H9 (cell line): ENCODE data around the gene PTPN22. TPM values are rescaled to one million over a fixed set of nuclear protein-coding genes. Genes with fewer than 3 reads are reported as not detected.

ENCODE experiments used
- DNase-seq: peaks from one replicate; pipeline ENCODE4 v3.0.0-alpha.2; 2017
- H2AFZ ChIP-seq: one replicate; pipeline ENCODE4 v1.6.1; 2013; ENCODE audit warnings: mild to moderate bottlenecking, low read length, control low read depth, moderate library complexity
- H2AK5ac ChIP-seq: 2 replicates; pipeline ENCODE4 v1.6.1; 2013; ENCODE audit warnings: low read length, control low read depth, mixed read lengths; ENCODE audit not compliant: insufficient read length
- H2BK120ac ChIP-seq: one replicate; pipeline ENCODE4 v1.6.1; 2013; ENCODE audit warnings: low read depth, mild to moderate bottlenecking, low read length, control low read depth, inconsistent platforms; ENCODE audit not compliant: poor library complexity, severe bottlenecking
- H2BK12ac ChIP-seq: 2 replicates; pipeline ENCODE4 v1.6.1; 2013; ENCODE audit warnings: low read length, control low read depth, mixed read lengths, low read depth; ENCODE audit not compliant: insufficient read length
- H2BK15ac ChIP-seq: 2 replicates; pipeline ENCODE4 v1.6.1; 2013; ENCODE audit warnings: low read depth, low read length, control low read depth
- H2BK20ac ChIP-seq: one replicate; pipeline ENCODE4 v1.6.1; 2013; ENCODE audit warnings: low read depth, mild to moderate bottlenecking, low read length, control low read depth, inconsistent platforms; ENCODE audit not compliant: poor library complexity, severe bottlenecking
- H2BK5ac ChIP-seq: 2 replicates; pipeline ENCODE4 v1.6.1; 2013; ENCODE audit warnings: low read length, control low read depth, mixed read lengths; ENCODE audit not compliant: insufficient read length
- H3K14ac ChIP-seq: 2 replicates; pipeline ENCODE4 v1.6.1; 2013; ENCODE audit warnings: low read length, control low read depth; ENCODE audit not compliant: insufficient read depth
- H3K18ac ChIP-seq: 2 replicates; pipeline ENCODE4 v1.6.1; 2013; ENCODE audit warnings: low read depth, mild to moderate bottlenecking, mixed read lengths, low read length, control low read depth; ENCODE audit not compliant: insufficient read length
- H3K23ac ChIP-seq: 2 replicates; pipeline ENCODE4 v1.6.1; 2013; ENCODE audit warnings: low read length, control low read depth, mixed read lengths, low read depth; ENCODE audit not compliant: insufficient read length
- H3K23me2 ChIP-seq: 2 replicates; pipeline ENCODE4 v1.6.1; 2013; ENCODE audit warnings: low read depth, mild to moderate bottlenecking, mixed read lengths, low read length, control low read depth; ENCODE audit not compliant: insufficient read length, poor library complexity, severe bottlenecking
- H3K27ac ChIP-seq: 2 replicates; pipeline ENCODE4 v1.5.1; 2013; ENCODE audit warnings: low read length, control low read depth, mixed read lengths, low read depth; ENCODE audit not compliant: insufficient read length
- H3K27me3 ChIP-seq: 2 replicates; pipeline ENCODE4 v1.6.1; 2013; ENCODE audit warnings: low read length, control low read depth, inconsistent platforms; ENCODE audit not compliant: insufficient read depth
- H3K4ac ChIP-seq: 2 replicates; pipeline ENCODE4 v1.6.1; 2013; ENCODE audit warnings: low read depth, mild to moderate bottlenecking, control low read depth, inconsistent platforms, low read length, moderate library complexity
- H3K4me1 ChIP-seq: 2 replicates; pipeline ENCODE4 v1.6.1; 2013; ENCODE audit warnings: low read length, control low read depth, inconsistent platforms; ENCODE audit not compliant: insufficient read depth
- H3K4me2 ChIP-seq: 2 replicates; pipeline ENCODE4 v1.6.1; 2013; ENCODE audit warnings: low read length, control low read depth, mixed read lengths; ENCODE audit not compliant: insufficient read length, insufficient read depth
- H3K56ac ChIP-seq: 2 replicates; pipeline ENCODE4 v1.6.1; 2013; ENCODE audit warnings: low read depth, mild to moderate bottlenecking, mixed read lengths, low read length, control low read depth; ENCODE audit not compliant: insufficient read length
- H3K79me1 ChIP-seq: 2 replicates; pipeline ENCODE4 v1.6.1; 2013; ENCODE audit warnings: low read depth, mild to moderate bottlenecking, moderate library complexity, low read length, control low read depth, inconsistent platforms; ENCODE audit not compliant: insufficient read depth, poor library complexity, severe bottlenecking
- H3K79me2 ChIP-seq: 2 replicates; pipeline ENCODE4 v1.6.1; 2013; ENCODE audit warnings: low read length, control low read depth, inconsistent platforms; ENCODE audit not compliant: insufficient read depth
- H3K9ac ChIP-seq: 2 replicates; pipeline ENCODE4 v1.6.1; 2013; ENCODE audit warnings: low read length, control low read depth, mixed read lengths; ENCODE audit not compliant: insufficient read length; ENCODE audit errors: extremely low read depth
- H3K9me3 ChIP-seq: one replicate; pipeline ENCODE4 v1.6.1; 2013; ENCODE audit warnings: low read depth, low read length, inconsistent platforms; ENCODE audit not compliant: control insufficient read depth
- H3T11ph ChIP-seq: one replicate; pipeline ENCODE4 v1.6.1; 2013; ENCODE audit warnings: mild to moderate bottlenecking, low read length, control low read depth, inconsistent platforms
- H4K20me1 ChIP-seq: one replicate; pipeline ENCODE4 v1.6.1; 2013; ENCODE audit not compliant: control insufficient read depth, insufficient read length, insufficient read depth
- H4K5ac ChIP-seq: 2 replicates; pipeline ENCODE4 v1.6.1; 2013; ENCODE audit warnings: low read depth, mild to moderate bottlenecking, mixed read lengths, low read length, control low read depth; ENCODE audit not compliant: insufficient read length
- H4K8ac ChIP-seq: replicated peaks from 2 replicates; pipeline ENCODE4 v1.6.1; 2013; ENCODE audit warnings: low read length, control low read depth, mixed read lengths, low read depth; ENCODE audit not compliant: insufficient read length
- H4K91ac ChIP-seq: 2 replicates; pipeline ENCODE4 v1.6.1; 2013; ENCODE audit warnings: low read depth, mild to moderate bottlenecking, moderate library complexity, mixed read lengths, low read length, control low read depth; ENCODE audit not compliant: insufficient read length
- H3K27ac Mint-ChIP-seq, 3 experiments: 2 replicates in 2 of 3; 3 replicates in 1 of 3; pipeline ENCODE4 v1.8.0; 2020 to 2021; ENCODE audit warnings: mixed read lengths in 3 of 3, mild to moderate bottlenecking in 1 of 3, moderate library complexity in 1 of 3
- H3K27me3 Mint-ChIP-seq: 2 replicates; pipeline ENCODE4 v1.8.0; 2021; ENCODE audit warnings: low read depth, mild to moderate bottlenecking, moderate library complexity, mixed read lengths
- H3K36me3 Mint-ChIP-seq, 3 experiments: 2 replicates in 2 of 3; 3 replicates in 1 of 3; pipeline ENCODE4 v1.8.0; 2020 to 2021; ENCODE audit warnings: low read depth in 3 of 3, mixed read lengths in 3 of 3; ENCODE audit not compliant: insufficient read depth in 1 of 3
- H3K4me1 Mint-ChIP-seq, 2 experiments: 2 replicates each; pipeline ENCODE4 v1.8.0; 2020; ENCODE audit warnings: mixed read lengths in 2 of 2
- H3K4me3 Mint-ChIP-seq, 2 experiments: 2 replicates in 1 of 2; 3 replicates in 1 of 2; pipeline ENCODE4 v1.8.0; 2020 to 2021; ENCODE audit warnings: mild to moderate bottlenecking in 2 of 2, mixed read lengths in 2 of 2, moderate library complexity in 1 of 2
- H3K9me3 Mint-ChIP-seq, 2 experiments: 2 replicates in 1 of 2; 3 replicates in 1 of 2; pipeline ENCODE4 v1.8.0; 2020; ENCODE audit warnings: mild to moderate bottlenecking in 2 of 2, mixed read lengths in 2 of 2, moderate library complexity in 1 of 2
- WGBS: extraction: QIAGEN DNeasy Blood & Tissue Kit; methylation state at CpG from one replicate; pipeline ENCODE4 v1.1.7; 2013; ENCODE audit warnings: missing lambda C conversion rate, low lambda C conversion rate, mixed read lengths; ENCODE audit not compliant: insufficient read length; ENCODE audit errors: extremely low coverage; 5-methylcytosine and 5-hydroxymethylcytosine counted together
- total RNA-seq: library from RNA; stranded (reverse); gene quantifications from 2 replicates; pipeline ENCODE4 v1.2.1, GENCODE V29; 2021
- TF ChIP-seq, protein P1 (sequence below): fragments of 200-600 bp; sonication (generic); conservative IDR thresholded peaks from 3 replicates; pipeline ENCODE4 v1.8.0; 2021; ENCODE audit warnings: antibody characterized with exemption, mild to moderate bottlenecking

PTPN22 gene
- total RNA-seq, 1 experiment from 2014 or later: not detected

DNA sequence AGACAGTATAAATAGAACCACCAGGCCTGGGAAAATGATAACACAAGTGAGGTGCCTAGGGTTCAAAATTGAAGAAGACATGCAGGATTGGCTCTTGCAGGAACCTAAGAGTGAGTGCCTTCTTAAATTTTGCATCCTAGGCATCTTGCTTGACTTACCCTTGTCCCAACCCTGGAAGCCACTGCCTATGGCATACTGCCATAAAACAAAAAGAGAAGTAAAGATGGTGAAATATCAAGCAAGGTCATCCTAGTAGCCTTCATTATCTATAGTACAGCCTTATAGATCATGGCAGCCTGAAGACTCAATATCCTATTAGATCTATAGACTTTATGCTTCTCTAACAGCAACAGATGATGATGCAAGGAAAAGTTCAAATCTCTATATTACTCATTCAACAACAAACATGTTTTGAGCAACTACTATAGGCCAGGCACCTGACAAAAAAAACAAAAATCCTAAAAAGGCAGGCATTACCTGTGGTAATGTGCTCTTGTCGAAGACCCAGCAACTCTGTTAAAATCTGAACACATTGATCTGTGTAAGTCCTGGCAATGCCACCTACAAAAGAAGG lies 26.8 kb upstream of the PTPN22 start:
- H4K8ac ChIP-seq: no peak overlapping the region

More for the DNA sequence above, 26.8 kb upstream of the PTPN22 start:
- Histone ChIP-seq H4K91ac (no peak overlapping the region), H3T11ph (no peak overlapping the region), H3K4me2 (no peak overlapping the region), H2BK20ac (no peak overlapping the region), H2BK5ac (no peak overlapping the region), H3K23ac (no peak overlapping the region), H4K5ac (no peak overlapping the region), H3K4ac (no peak overlapping the region), H3K27me3 (no peaks in the 10 kb centered on the region), H3K9me3 (no peaks in the 10 kb centered on the region), H3K4me1 (no peaks in the 10 kb centered on the region), H2BK120ac (no peak overlapping the region), H3K18ac (no peak overlapping the region), H3K14ac (no peak overlapping the region), H3K79me1 (no peaks in the 10 kb centered on the region), H3K9ac (no peak overlapping the region), H3K23me2 (no peaks in the 10 kb centered on the region), H2BK12ac (no peak overlapping the region), H4K20me1 (no peaks in the 10 kb centered on the region), H2BK15ac (no peak overlapping the region), H3K79me2 (no peaks in the 10 kb centered on the region), H3K27ac (no peak overlapping the region), H2AFZ (no peak overlapping the region), H2AK5ac (no peak overlapping the region), H3K56ac (no peak overlapping the region)
- Mint-ChIP-seq H3K27ac (no peak overlapping the region), H3K9me3 (no peaks in the 10 kb centered on the region), H3K4me1 (peaks cover 0 to 1% of the 10 kb centered on the region in 2 experiments; a peak in 1 of 4 replicates), H3K27me3 (no peaks in the 10 kb centered on the region), H3K4me3 (no peak overlapping the region), H3K36me3 (peaks cover 2 to 31% (median 21%) of the 10 kb centered on the region in 3 experiments; a peak in 4 of 7 replicates)
- no CpG with 5 or more reads among the region's 1 CpG for WGBS
- no peak for DNase-seq
- TF ChIP-seq, protein P1, sequence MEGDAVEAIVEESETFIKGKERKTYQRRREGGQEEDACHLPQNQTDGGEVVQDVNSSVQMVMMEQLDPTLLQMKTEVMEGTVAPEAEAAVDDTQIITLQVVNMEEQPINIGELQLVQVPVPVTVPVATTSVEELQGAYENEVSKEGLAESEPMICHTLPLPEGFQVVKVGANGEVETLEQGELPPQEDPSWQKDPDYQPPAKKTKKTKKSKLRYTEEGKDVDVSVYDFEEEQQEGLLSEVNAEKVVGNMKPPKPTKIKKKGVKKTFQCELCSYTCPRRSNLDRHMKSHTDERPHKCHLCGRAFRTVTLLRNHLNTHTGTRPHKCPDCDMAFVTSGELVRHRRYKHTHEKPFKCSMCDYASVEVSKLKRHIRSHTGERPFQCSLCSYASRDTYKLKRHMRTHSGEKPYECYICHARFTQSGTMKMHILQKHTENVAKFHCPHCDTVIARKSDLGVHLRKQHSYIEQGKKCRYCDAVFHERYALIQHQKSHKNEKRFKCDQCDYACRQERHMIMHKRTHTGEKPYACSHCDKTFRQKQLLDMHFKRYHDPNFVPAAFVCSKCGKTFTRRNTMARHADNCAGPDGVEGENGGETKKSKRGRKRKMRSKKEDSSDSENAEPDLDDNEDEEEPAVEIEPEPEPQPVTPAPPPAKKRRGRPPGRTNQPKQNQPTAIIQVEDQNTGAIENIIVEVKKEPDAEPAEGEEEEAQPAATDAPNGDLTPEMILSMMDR: no peak
